ENCODE results near the gene EEPD1.

The EEPD1 gene

DNA sequence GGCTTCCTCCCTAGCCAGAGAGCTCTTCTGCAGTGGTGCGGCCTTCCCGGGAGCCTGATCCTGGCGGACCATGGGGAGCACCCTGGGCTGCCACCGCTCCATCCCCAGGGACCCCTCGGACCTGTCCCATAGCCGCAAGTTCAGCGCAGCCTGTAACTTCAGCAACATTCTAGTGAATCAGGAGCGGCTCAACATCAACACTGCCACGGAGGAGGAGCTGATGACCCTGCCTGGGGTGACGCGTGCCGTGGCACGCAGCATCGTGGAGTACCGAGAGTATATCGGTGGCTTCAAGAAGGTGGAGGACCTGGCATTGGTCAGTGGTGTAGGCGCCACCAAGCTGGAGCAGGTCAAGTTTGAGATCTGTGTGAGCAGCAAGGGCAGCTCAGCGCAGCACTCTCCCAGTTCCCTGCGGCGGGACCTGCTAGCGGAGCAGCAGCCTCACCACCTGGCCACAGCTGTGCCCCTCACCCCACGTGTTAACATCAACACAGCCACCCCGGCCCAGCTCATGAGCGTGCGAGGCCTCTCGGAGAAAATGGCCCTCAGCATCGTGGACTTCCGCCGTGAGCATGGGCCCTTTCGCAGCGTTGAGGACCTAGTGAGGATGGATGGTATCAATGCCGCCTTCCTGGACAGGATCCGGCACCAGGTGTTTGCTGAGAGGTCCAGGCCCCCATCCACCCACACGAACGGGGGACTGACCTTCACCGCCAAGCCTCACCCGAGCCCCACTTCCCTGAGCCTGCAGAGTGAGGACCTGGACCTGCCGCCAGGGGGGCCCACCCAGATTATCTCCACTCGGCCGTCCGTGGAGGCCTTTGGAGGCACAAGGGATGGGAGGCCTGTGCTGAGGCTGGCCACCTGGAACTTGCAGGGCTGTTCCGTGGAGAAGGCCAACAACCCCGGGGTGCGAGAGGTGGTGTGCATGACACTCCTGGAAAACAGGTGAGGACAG, 1.5 kb downstream of the EEPD1 start:
- no peak for DNase-seq (ENCODE audit: low read depth in 1 of 2, low spot score in 1 of 2)

DNA sequence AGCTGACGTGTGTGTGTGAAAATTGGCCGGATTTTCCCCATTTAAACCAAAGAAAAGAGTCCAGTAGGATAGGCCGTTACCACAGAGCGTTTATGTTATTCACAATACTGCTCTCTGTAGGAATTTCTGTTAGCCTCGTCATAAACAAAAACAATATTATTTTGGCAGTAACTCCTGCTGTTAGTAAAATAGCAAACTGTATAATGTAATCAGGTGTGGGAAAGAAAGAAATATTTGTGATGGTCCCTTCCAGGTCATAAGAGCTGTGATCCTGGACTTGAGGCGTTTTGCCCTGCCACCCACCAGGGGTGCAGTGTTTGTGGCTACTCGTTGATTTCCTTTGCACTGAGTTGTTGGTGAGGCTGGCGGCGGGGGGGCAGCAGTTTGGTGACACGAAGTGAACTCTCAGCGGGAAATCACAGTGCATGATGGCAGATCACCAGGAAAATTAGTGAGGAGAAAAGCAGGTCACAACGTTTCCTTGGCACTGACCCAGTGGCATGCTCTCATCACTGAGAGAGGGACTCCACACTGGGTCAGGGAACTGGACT, 2.8 kb downstream of the EEPD1 start:
- DNase-seq (ENCODE audit: low read depth in 1 of 2, low spot score in 1 of 2): no peak

GRCh38 chr7:36157527-36158320, 4.7 kb downstream of the EEPD1 start:
- DNase-seq (ENCODE audit: low read depth in 1 of 2, low spot score in 1 of 2): no peak

GRCh38 chr7:36158321-36158605, 5.2 kb downstream of the EEPD1 start:
- DNase-seq (ENCODE audit: low read depth in 1 of 2, low spot score in 1 of 2): no peak

- DNase-seq (ENCODE audit: low read depth in 1 of 2, low spot score in 1 of 2): no peak
Measured at GRCh38 chr7:36159618-36160017, 6.6 kb downstream of the EEPD1 start.

- DNase-seq (ENCODE audit: low read depth in 1 of 2, low spot score in 1 of 2): no peak
Measured at GRCh38 chr7:36160313-36160712, 7.3 kb downstream of the EEPD1 start.

DNA sequence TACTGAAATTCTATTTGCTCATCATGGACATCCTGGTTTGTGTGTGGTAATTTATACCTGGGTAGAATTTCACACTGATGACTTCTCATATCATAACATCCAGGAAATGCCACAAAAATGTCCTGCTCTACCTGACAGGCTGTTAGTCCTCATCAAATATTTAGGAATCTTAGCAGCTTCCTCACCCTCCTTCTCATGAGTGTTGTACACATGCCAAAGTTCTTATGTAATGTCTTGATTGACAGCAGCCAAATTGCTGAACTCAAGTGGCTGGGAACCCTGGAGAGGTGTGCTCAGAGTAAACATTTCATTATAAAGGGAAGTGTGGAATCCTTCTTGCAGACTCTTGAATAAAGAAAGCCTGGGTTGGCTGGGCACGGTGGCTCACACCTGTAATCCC, 8.9 kb downstream of the EEPD1 start:
- no peak for DNase-seq (ENCODE audit: low read depth in 1 of 2, low spot score in 1 of 2)

DNA sequence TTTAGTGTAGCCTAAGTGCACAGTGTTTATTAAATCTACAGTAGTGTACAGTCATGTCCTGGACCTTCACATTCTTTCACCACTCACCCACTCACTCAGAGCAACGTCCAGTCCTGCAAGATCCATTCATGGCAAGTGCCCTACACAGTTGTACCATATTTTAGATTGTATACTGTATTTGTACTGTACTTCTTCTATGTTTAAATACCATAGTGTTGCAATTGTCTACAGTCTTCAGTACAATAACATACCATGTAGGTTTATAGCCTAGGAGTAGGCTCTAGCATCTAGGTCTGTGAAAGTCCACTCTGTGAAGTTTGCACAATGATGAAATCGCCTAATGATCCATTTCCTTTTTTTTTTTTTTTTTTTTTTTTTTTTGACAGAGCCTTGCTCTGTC, 12.0 kb downstream of the EEPD1 start:
- no peak for DNase-seq (ENCODE audit: low read depth in 1 of 2, low spot score in 1 of 2)

DNA sequence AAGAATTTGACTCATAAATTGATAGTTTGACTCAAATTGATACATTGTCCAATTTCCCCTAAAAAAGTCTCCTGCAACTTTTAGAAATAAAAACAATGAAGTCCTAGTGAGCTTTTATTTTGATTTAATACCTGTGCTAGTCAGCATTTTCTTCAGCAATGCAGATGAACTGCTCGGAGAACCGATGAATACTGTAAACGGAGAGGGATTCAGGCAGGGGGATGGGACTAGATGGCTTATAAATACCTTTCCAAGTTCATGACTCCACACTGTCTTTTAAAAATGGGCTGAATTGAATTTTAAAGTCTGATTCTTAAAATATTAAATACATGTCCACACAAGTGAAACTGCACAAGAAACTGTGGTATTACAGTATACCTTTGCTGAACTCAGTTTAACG, 12.7 kb downstream of the EEPD1 start:
- DNase-seq (ENCODE audit: low read depth in 1 of 2, low spot score in 1 of 2): no peak

GRCh38 chr7:36167403-36168050, 14.5 kb downstream of the EEPD1 start:
- DNase-seq (ENCODE audit: low read depth in 1 of 2, low spot score in 1 of 2): no peak

DNA sequence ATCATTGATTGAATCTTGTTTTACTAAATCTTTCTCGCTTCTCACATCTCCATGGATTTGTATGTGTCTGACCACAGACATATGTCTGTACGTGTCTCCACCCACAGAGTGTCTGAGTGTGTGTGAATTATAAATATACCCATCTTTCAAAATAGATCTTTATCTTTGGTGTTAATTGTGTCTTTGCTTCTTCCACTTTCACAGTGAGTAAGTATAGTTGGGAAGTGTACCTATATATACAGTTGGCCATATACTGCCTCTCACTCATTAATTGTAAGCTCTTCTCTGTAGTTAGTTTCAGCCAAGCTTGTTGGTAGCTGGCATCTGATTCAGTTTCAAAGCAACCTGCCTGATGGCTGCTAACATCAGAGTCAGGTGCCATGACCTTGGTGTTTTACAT, 18.4 kb downstream of the EEPD1 start:
- DNase-seq (ENCODE audit: low read depth in 1 of 2, low spot score in 1 of 2): no peak

DNA sequence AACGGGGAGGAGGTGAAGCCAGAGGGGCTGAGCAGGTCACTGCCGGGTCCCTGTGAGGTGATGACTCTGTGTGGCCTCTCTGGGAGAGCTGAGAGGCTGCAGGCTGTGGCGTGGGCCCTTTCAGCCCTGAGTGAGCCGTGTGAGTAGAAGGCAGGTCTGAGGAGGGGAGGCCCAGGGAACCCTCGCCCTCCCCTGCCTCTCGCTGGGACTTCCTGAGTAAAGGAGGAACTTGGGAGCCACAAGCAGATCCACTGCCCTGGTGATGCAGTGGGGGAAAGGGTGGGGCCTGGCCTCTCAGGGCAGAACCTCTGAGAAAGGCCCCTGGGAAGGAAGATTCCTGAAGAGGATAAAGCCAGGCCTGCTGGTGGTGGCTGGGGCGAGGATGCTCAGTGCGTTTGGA, 22.8 kb downstream of the EEPD1 start:
- DNase-seq (ENCODE audit: low read depth in 1 of 2, low spot score in 1 of 2): no peak

DNA sequence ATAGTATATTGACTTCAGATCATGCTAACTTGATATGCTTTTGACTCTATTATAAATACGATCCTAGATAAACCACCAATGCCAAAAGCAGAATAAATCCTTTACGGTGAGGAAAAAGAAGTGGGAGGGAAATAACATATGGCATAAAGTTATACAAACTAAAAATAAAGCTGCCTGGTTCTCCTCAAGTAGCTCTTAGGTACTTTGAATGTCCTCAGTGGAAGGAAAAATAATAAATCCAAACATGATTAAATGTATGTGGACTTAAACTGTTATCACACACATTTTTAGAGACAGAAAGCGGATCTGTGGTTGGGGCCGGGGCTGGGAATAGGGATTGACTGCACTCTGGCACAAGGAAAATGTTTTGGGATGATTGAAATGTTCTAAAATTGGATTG, 23.6 kb downstream of the EEPD1 start:
- DNase-seq (ENCODE audit: low read depth in 1 of 2, low spot score in 1 of 2): no peak

DNA sequence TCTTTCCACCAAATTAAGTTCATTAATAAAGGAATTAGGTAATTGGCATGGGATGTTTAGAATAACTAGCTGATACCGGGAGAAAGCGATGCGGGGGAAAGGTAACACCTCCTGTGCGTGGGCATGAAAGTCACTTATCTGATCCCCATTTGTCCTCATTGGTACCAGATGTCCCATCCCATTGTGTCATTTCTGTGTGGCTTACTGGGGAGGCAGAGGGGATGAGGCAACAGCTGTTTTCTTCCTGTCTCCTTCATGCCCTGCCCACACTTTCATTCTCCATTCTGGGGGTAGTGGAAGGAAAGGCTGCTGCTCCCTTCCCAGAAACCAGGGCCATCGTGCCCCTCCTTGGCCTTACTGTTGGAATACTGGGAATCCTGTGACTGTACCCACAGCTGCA, 27.1 kb downstream of the EEPD1 start:
- DNase-seq (ENCODE audit: low read depth in 1 of 2, low spot score in 1 of 2): no peak

GRCh38 chr7:36181668-36182067, 28.6 kb downstream of the EEPD1 start:
- no peak for DNase-seq (ENCODE audit: low read depth in 1 of 2, low spot score in 1 of 2)

DNA sequence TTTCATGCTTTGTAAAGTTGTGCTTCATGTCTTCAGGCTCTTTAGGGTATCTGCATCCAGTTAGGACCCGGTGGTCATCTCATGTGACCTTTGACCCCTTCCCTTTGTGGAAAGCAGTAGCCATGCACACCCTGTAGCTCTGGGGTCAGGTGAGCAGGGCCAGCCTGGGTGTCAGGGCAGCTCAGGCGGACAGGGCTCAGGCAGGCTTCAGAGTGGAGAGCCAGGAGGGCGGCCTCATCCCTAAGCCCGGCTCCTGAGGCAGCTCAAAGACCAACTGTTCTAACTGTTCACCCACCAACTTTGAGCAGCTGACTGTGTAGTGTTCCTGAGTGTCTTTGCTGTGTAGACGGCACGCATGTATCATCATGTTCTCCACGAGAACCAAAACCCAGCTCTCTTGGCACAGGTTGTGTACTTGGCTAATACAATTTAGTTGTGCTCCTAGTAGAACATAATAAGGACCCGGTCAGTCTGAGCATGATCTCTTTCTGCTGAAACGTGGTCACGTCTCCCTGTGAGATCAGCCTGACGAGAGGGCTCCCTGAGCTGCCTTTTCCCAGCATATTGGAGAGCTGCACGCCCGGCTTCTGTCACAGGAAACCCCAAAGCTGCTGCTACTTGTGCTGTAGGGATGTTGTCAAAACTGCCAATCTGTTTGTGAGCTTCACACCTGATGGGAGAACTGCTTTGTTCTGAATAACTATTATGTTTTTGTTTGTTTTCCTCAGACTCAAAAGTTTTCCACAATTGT, 30.0 kb downstream of the EEPD1 start:
- DNase-seq (ENCODE audit: low read depth in 1 of 2, low spot score in 1 of 2): no peak

GRCh38 chr7:36185092-36185491, 32.0 kb downstream of the EEPD1 start:
- DNase-seq (ENCODE audit: low read depth in 1 of 2, low spot score in 1 of 2): no peak

DNA sequence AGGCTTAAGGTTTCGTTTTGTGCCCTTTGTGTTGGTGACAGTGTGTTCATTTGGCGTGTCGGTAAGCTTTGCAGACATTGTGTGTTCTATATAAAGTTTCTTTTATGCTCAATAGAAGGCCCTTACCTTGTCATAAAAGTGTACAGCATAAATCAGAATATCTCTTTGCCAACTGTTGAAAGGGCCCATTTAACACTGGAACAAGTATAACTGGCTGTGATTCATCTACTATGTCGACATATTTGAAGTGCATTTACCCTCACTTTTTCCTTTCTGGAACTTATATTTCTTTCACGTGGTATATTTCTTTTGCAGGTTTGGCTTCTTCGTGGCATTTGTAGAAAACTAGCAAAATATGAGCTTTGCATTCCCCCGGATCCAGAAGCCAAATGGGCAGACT, 32.7 kb downstream of the EEPD1 start:
- no peak for DNase-seq (ENCODE audit: low read depth in 1 of 2, low spot score in 1 of 2)

DNA sequence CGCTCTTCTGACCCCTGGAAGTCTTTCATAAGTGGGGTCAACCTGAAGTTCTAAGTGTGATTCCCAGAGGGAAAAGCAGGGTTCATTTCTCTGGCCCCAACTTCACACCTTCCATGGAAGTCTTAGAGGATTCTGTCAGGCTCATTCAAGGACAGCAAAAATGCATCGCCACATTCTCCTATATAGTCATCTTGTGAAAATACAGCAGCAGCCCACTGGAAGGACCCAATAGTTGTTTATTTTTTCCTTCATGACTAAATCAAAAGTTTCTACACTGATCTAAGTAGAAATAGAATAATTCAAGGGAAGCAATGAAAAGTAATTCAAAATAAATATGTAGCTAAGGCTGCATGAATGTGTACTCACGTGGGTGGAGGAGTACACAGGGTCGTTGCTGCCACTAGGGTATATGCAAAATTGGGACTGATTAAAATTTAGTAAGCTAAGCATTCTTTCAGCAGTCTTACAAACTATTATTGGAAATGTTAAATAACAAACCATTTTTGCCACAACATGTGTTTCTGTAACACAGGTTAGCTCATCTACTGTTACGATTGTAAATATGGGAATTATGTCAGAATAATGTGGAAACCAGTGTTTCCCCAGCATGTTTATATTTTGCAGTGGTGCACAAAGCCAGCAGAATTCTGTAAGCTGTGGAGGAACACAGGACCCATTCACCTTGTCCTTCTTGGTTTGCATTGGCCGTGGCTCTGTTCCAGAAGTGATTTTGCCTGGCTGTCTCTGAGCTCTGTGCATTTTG, 33.5 kb downstream of the EEPD1 start:
- no peak for DNase-seq (ENCODE audit: low read depth in 1 of 2, low spot score in 1 of 2)

GRCh38 chr7:36188266-36188665, 35.2 kb downstream of the EEPD1 start:
- no peak for DNase-seq (ENCODE audit: low read depth in 1 of 2, low spot score in 1 of 2)

All from activated CD4-positive, alpha-beta T cell treated with anti-CD3 and anti-CD28 coated beads, Interleukin-2, amount 50 U/mL, for 24 hours (primary cell).